ENCODE measurements around the gene ZNF180. TPM values are rescaled to one million over a fixed set of nuclear protein-coding genes. Genes with fewer than 3 reads are reported as not detected.
A peak's percentile ranks its signal among the peaks of the same experiment; 100 is the strongest.

ZNF180 gene
- total RNA-seq, 6 donors from 2014 or later, result 6.3 to 14.3 (median 10.0) TPM

DNA sequence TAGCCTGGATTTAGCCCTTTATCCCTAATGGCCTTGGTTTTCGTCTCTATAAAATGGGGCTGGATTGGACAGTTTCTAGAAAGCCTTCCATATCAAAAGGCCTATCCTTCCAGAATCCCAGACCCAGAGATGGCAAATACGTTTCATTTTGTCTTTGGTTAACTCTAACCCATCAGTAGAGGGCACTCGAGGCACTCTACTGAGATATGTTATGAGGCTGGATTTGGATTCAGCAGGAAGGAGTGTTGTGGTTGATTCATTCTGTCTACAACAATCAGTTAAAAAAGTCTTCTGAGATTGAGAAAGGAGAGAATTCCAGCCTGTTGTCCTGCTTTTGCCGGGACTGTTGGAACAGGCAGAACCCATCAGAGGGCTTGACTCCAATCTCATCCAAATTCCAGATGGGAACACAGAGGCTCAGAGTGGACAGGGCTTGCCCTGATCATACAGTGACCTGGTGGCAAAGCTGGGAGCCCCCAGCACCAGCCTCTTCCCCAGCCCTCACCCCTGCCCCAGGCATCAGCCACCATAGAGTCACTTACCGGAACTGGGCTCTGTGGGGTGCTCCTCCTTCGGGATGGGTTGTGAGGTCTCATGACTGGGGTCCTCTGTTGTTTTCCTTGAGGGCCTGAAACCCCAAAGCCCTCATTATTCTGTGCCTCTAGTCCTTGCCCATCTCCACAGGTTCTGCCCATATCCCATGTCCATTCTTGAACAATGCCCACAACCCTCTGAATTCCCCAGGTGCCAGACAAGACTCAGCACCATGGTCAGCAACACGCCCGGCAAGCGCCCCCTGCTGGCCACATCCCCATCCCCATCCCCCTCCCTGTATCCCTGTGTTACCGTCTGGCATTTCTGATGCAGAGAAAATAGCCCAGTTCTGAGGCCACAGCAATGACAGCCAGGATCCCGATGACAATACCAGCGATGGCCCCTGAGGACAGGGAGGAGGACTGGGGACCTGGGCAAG, 12.3 kb upstream of the ZNF180 start:
- ATAC-seq (ENCODE audit: low FRiP score in 2 of 2), result no peak
- 33 to 38% methylated on average over 12 of the region's 12 CpGs for WGBS, 2 donors
- Histone ChIP-seq H3K27me3 (no peaks in the 10 kb centered on the region), H3K4me3 (no peak overlapping the region), H3K4me1 (no peaks in the 10 kb centered on the region), H3K27ac (no peak overlapping the region), H3K36me3 (no peaks in the 10 kb centered on the region), H3K9me3 (no peaks in the 10 kb centered on the region)
- no peak for TF ChIP-seq EP300 (IDR thresholded peaks at IDR 0.05)
- TF ChIP-seq, protein P1, sequence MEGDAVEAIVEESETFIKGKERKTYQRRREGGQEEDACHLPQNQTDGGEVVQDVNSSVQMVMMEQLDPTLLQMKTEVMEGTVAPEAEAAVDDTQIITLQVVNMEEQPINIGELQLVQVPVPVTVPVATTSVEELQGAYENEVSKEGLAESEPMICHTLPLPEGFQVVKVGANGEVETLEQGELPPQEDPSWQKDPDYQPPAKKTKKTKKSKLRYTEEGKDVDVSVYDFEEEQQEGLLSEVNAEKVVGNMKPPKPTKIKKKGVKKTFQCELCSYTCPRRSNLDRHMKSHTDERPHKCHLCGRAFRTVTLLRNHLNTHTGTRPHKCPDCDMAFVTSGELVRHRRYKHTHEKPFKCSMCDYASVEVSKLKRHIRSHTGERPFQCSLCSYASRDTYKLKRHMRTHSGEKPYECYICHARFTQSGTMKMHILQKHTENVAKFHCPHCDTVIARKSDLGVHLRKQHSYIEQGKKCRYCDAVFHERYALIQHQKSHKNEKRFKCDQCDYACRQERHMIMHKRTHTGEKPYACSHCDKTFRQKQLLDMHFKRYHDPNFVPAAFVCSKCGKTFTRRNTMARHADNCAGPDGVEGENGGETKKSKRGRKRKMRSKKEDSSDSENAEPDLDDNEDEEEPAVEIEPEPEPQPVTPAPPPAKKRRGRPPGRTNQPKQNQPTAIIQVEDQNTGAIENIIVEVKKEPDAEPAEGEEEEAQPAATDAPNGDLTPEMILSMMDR (IDR thresholded peaks at IDR 0.05), result peak in 1 of 6 experiments; percentile 17
- peak in 1 of 2 donors; percentile 67 for DNase-seq

- no peak overlapping the region for H3K4me3 ChIP-seq
- no peak for TF ChIP-seq POLR2A (IDR thresholded peaks at IDR 0.05)
- TF ChIP-seq, protein P1 (IDR thresholded peaks at IDR 0.05), result no peak
- no peak for TF ChIP-seq EP300 (IDR thresholded peaks at IDR 0.05)
- no peak for TF ChIP-seq POLR2AphosphoS5 (IDR thresholded peaks at IDR 0.05)
- no peak overlapping the region for H3K27ac ChIP-seq
- H3K4me1 ChIP-seq, result no peaks in the 10 kb centered on the region
- H3K27me3 ChIP-seq, result no peaks in the 10 kb centered on the region
- ATAC-seq (ENCODE audit: low FRiP score in 2 of 2) (no peak), DNase-seq (no peak)
- no peaks in the 10 kb centered on the region for H3K36me3 ChIP-seq
- peaks cover 0 to 5% (median 1%) of the 10 kb centered on the region in 4 donors for H3K9me3 ChIP-seq
Observed at GRCh38 chr19:44509478-44509877, 9.2 kb upstream of the ZNF180 start.

- Histone ChIP-seq H3K27me3 (no peaks in the 10 kb centered on the region), H3K9me3 (peaks cover 28 to 48% (median 42%) of the 10 kb centered on the region in 4 donors), H3K4me3 (peak overlapping the region; percentile 62 to 94 (median 69)), H3K4me1 (peaks cover 8 to 21% (median 17%) of the 10 kb centered on the region in 4 donors), H3K36me3 (peaks cover 6 to 34% (median 32%) of the 10 kb centered on the region in 4 donors), H3K27ac (peak overlapping the region in 3 of 4 donors; percentile 88 to 92 (median 88))
- no peak for DNase-seq
- no peak for ATAC-seq (ENCODE audit: low FRiP score in 2 of 2)
- 31 to 32% methylated on average over 5 to 6 of the region's 6 CpGs for WGBS, 2 donors
- TF ChIP-seq POLR2A (IDR thresholded peaks at IDR 0.05), result no peak
- TF ChIP-seq, protein P1 (IDR thresholded peaks at IDR 0.05), result no peak
- no peak for TF ChIP-seq EP300 (IDR thresholded peaks at IDR 0.05)
- no peak for TF ChIP-seq POLR2AphosphoS5 (IDR thresholded peaks at IDR 0.05)
Observed at GRCh38 chr19:44499559-44499958, 763 bp downstream of the ZNF180 start.

DNA sequence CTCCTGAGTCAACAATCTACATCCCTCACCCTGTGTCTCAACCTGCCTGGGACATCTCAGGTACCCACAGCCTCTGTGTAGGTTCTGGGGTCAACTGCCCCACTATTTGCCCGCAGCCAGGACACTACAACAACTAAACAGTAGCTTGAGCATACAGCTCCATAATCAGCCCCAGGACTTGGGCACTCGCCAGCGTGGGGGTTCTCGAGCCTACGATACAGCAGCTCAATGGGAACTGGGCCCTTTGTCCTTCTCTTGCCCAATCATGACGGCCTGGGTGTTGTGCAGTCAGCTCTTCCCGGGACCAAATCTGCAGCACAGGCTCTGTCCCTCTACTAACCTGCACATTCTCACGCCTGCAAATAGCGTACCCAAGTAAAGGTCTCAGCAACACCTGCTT, 1.3 kb downstream of the ZNF180 start:
- no peak overlapping the region for H3K27ac ChIP-seq
- peaks cover 8 to 40% (median 38%) of the 10 kb centered on the region in 4 donors for H3K36me3 ChIP-seq
- peak overlapping the region in 2 of 4 donors; percentile 71 to 94 for H3K4me3 ChIP-seq
- peaks cover 32 to 53% (median 48%) of the 10 kb centered on the region in 4 donors for H3K9me3 ChIP-seq
- no peak for ATAC-seq (ENCODE audit: low FRiP score in 2 of 2)
- H3K4me1 ChIP-seq, result peaks cover 8 to 21% (median 17%) of the 10 kb centered on the region in 4 donors
- no peaks in the 10 kb centered on the region for H3K27me3 ChIP-seq
- 94 to 99% methylated on average over 9 of the region's 9 CpGs for WGBS, 2 donors
- DNase-seq, result no peak
- TF ChIP-seq EP300 (IDR thresholded peaks at IDR 0.05) (no peak), POLR2AphosphoS5 (IDR thresholded peaks at IDR 0.05) (no peak), POLR2A (IDR thresholded peaks at IDR 0.05) (no peak)
- TF ChIP-seq, protein P1 (IDR thresholded peaks at IDR 0.05), result no peak

Data from upper lobe of left lung (tissue), 6 donors.